Transverse colon (tissue), 3 donors: ENCODE data around the gene UBR7.

Experiments
- CTCF ChIP-seq, 5 experiments: fragments of 200-600 bp in 3 of 5; fragments of 450-650 bp in 2 of 5; sonication (generic) in 3 of 5; IDR thresholded peaks; 1 replicate in 2 of 5; 2 replicates in 3 of 5; pipeline ENCODE4 v1.5.1; 2016 to 2017; ENCODE audit warnings: antibody characterized with exemption in 5 of 5, inconsistent platforms in 3 of 5, mild to moderate bottlenecking in 2 of 5, moderate library complexity in 1 of 5
- POLR2A ChIP-seq: fragments of 450-650 bp; IDR thresholded peaks from one replicate; pipeline ENCODE4 v1.6.1; 2016; ENCODE audit warnings: antibody characterized with exemption, mild to moderate bottlenecking, moderate library complexity

- TF ChIP-seq CTCF (IDR thresholded peaks at IDR 0.05) (no peak), POLR2A (no peak)
These were observed 31.6 kb upstream of the UBR7 start for GRCh38 chr14:93175492-93175891.
